NCI-H2196 (cell line): ENCODE measurements around the gene DCXR.

Experiments used
- DNase-seq: peaks from one replicate; lab custom pipeline; 2025; ENCODE audit not compliant: unreplicated experiment; lab: John Stamatoyannopoulos, UW

The DCXR gene

DNA sequence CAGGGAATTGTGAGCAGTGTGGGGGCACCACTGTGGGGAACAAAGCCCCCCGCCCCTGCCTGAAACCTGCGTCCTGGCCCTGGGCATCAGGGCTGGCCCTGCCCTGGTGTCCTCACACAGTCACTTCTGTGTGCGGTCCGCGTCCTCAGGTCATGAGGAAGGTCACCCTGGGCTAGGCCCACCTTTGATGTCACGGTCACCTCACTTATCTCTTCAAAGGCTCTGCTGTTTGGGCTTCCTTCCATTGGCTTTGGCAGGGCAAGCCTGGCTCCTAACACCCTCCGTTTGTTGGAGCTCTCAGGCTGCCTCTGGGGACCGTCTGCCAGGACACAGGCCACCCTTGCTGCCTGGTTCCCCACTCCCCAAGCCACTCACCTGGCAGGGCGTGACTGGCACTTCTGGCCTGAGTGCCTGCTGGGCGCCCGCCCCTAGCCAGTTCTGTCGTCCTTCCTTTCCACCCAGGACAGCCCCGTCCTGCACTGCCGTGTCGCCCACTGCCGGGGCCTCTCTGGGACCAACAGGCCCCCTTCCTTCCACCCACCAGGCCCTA lies 23.6 kb downstream of the DCXR start:
- DNase-seq: no peak

DNA sequence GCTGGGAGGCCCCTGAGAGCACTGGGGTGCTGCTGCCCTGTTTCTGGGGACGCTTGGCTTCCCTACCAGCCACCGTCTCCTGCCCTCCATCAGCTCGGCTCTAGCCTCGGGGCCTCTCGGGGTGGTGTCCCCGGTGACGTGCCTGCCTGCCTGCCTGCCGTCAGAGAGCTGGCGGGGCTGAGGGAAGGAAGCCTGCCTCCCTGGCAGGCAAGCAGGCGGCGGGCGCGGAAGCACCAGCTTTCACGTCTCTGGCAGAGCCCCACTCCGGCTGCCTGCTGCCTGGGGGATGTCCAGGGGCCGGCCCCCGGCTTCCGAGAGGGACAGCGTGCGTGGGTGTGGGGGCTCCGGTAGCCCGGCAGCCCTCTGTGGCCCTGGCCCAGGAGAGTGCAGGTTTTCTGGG lies 24.2 kb downstream of the DCXR start:
- no peak for DNase-seq

DNA sequence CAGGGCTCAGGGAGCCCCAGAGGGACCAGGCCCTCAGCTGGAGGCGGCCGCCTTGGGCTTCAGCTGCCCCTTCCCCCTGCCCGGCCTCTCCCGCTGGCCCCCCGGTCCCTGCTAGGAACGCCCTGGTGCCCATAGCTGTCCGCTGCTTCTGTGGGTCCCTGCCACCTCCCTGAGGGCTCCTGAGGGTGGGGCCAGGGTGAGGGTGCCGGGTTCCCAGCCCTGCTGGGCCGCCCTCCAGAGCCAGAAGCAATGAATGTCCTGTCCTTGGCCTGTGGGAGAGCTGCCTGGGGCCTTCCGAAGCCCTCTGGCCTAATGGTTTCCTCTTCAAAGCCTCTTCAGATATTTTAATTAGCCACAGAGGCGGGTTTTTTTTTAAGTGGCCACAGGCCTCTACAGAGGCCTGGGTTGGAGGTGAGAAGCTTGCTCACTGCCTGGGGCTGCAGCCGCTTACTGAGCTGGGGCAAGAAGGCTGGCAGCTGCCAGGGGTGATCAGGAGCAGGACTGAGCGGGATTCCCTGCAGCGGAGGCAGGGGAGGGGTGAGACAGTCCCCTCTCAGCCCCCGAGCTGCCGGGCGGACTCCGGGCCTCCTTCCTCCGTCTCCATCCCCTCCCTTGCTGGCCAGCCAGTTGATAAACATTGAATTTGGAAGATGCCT lies 24.7 kb downstream of the DCXR start:
- DNase-seq: peak; percentile 64

DNA sequence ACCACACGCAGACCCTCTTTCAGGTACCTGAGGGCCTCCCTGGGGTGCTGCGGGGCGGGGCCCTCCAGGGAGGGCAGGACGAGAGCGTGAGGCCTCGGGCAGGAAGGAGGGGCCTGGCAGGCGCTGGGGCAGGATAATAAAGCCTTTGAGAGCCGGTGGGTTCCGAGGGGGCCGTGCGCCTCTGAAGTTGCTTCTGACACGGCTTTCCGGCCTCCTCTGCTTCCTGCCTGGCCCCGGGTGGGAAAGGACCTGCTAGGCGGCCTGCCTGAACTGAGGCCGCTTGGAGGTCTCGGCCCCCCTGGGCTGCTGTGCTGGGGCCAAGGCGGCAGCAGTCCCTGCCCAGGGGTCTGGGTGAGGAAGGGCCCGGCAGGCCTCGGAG lies 25.2 kb downstream of the DCXR start:
- DNase-seq: no peak

DNA sequence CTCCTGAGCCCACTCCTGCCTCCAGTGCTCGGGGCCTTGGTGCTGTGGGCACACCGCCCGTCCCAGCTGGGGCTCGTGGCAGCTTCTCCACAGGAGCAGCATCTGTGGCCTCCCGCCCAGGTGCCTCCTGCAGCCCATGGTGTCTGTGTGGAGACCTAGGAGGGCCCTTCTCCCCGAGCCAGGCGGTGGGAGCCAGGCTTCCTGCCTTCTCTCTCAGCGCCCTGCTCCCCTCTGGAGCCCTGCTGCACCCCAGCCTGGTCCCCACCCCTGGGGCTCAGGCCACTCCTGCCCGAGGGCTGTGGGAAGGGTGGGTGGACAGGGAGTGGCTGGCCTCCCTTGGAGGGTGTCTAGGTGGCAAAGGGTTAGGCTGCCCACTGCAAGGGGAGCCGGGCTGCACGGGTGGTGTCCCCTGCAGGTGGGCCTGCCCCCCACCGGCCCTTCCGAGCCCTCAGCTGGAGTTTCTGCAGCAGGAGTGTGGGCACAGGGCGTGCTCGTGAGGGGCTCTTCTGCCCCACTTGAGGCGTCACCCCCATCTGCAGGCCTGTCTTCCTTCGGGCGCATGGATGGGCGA lies 25.8 kb downstream of the DCXR start:
- no peak for DNase-seq

DNA sequence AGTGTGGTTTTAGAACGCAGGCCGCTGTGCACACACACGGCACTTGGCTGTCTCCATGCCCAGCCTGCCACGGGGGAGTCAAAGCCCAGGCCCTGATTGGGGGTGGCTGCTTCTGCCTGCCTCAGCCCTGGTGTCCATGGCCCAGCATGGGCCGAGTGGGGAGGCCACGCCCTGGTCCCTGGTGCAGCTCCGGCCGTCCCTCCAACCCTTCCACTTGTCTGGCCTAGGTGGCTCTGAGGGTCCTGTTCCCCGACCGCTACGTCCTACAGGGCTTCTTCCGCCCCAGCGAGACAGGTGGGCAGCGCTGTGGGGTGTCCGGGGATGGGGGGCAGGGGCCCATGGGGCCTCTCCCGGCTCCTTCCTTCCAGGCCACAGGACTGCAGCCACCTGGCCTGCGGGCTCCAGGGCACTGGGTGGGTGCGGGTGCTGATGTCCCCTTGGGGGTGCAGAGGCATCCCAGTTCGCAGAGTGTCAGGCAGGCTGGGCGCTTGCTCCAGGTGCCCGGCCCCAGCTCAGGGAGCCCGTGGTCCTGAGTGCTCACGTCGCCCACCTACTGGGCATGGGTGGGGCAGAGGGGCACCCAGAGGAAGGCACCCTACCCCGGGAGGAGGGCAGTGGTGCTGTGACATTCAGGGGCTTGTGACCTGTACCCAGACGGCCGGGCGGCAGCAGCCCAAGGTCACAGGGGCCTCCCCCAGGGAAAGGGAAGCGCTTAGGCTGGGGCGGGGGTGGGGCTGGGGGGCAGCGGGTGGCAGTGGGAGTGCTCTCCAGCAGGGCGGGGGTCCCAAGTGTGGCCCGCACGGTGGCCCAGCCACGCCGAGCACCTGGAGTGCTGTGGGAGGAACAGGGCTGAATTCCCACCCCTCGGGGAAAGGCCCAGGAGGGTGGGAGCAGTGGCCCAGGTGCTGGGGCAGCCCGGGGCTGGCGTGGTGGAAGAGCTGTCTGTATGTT lies 26.6 kb downstream of the DCXR start:
- no peak for DNase-seq

DNA sequence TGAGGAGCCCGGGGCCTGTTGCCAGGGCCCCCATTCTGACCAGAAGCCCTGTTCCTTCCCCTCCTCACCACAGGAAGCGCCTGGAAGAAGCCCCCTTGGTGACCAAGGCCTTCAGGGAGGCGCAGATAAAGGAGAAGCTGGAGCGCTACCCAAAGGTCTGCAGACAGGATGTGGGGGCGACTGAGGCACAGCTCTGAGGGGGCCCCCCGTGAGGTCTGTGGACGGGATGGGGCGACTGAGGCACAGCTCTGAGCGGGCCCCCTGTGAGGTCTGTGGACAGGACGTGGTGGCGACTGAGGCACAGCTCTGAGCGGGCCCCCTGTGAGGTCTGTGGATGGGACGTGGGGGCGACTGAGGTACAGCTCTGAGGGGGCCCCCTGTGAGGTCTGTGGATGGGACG lies 28.1 kb downstream of the DCXR start:
- no peak for DNase-seq

DNA sequence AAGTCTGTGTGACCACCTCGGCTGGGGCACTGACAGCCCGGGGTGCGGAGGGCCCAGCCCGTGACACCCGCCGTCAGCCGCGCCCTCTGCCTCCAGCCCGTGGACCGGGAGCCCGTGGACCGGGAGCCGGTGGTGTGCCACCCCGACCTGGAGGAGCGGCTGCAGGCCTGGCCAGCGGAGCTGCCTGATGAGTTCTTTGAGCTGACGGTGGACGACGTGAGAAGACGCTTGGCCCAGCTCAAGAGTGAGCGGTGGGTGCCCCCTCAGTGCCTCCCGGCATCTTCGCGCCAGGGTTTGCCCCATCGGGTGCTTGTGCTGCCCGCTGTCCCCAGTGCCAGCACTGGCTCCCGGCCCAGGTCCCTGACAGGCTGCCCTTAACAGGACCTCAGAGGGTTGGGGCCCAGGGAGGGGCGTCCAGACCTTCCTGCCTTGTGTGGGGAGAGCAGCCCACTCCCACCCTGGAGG lies 28.5 kb downstream of the DCXR start:
- no peak for DNase-seq

DNA sequence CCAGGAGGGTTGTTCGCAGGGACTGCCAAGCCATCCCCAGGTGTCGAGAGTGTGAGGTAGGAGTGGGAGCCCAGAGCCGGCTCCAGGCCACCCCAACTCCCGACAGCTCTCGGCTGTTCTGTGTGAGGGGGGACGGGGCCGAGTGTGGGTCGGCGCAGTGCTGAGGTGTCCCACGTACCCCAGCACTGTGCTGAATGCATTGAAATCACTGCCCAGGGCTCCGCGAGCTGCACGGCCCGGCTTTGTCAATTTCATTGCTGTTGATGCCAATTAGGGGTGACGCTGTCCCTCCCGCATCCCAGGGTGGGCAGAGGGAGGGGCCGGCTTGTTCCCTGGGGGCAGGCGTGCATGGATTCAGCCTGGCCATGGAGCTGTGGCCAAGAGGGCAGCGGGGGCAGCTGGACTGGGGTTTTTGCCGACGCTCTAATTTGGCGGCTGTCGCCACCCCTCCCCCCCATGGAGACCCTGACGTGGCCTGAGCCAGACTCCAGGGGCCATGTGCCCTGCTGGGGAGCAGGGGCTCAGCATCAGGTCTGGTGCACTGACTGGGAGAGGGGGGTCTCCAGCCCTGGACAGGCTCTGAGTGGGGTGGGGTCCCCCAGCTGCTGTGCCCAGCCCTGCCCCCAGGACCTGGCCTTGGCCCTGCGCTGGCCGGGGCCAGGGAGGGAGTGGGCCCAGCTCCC lies 29.1 kb downstream of the DCXR start:
- DNase-seq: no peak

DNA sequence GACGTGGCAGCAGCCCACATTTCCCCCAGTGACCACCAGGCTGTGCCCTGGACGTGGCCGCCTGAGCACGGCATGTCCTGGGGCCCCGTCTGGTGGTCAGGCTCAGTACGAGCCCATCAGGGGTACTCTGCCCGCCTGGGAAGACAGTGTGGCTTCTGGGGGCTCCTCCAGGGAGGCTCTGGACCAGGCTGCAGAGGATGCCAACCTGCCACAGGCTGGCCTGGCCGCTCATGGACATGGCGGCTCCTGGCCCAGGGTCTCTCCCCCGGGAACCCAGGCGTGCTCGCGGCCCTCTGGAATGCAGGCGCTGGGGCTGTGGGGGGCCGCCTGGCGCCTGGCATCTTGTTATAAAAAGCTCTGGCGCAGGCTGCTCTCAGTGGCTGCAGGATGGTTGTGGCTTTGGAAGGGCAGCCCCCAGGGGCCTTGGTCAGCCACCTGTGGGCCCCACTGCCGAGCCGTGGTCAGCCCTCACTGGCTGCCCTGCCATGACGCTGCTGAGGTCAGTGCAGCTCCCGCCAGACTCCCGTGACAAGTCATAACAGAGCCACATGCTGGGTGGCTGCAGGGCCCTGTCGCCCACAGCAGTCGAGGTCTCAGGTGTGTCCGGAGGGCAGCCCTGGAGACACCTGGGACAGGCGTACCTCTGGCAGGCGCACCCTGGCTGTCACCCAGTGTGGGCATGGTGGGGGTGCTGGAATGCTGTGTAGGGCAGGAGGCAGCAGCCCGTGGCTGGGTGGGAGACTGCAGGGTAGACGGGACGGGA lies 29.8 kb downstream of the DCXR start:
- DNase-seq: no peak

DNA sequence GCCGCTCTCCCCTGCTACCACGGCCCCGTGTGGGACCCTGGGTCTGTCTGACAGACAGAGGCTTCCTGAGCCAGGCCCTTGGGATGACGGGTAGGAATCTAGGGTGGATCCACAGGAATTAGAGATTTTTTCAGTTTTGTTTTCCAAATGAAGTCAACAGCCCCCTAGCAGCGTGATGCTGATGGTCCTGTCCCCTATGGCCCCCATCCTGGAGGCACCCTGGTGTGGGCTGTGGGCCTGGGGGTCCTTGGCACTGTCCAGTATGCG lies 30.3 kb downstream of the DCXR start:
- no peak for DNase-seq

DNA sequence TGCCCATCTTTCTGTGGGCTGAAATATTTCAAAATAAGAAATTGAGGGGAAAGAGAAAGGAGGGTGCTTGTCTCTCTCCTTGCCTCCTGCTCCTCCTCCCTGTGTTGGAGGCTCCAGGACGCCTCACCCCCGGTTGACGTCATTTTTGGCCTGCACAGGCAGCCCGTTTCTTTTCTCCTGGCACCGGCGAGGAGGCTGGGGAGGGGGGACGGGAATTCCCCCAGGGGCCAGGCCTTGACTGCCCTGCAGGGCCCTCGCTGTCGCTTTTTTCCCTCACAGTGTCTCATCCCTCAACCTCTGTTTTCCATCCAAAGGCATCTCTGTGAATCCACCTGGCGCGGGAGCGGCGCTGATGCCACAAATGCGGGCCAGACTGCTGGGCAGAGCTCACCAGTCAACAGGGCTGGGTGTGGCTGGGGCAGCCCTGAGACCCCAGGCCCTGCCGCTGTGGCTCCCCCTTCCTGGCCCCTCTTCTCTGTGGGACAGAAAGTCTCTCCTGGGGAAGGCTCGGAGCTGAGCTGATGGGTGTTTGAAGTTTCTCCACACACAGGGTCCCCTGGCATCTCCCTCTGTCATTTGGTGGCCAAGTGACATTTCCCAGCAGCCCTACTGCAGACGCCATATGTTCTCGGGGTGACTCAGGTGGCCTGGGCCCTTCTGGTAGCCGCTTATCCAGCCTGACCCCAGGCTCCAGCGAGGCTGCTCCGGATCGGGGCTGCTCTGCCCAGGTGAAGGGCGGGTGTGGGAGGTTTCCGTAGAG lies 30.8 kb downstream of the DCXR start:
- no peak for DNase-seq

DNA sequence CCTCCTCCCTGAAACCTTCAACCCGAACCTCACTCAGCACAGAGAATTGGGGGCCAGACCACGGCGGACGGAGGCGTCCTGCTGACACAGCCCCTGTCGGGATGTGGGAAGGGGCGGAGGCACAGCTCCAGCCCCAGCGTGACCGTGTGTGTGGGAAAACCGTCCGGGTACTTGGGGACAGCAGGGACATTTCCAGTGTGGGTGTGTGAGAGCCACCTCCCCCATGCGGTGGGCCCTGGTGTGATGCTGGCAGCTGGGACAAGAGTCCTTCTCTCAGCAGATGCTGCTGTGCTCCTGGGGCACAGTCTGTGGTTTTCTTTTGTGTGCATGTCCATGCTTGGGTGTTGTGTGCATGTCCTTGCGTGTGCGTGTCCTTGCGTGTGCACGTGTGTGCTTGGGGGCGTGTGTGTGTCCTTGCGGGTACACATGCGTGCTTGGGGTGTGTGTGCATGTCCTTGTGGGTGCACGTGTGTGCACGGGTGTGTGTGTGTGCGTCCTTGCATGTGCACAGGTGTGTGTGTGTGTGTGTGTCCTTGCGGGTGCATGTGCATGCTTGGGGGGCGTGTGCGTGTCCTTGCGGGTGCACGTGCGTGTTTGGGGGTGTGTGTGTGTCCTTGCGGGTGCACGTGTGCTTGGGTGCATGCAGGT lies 31.7 kb downstream of the DCXR start:
- DNase-seq: no peak

DNA sequence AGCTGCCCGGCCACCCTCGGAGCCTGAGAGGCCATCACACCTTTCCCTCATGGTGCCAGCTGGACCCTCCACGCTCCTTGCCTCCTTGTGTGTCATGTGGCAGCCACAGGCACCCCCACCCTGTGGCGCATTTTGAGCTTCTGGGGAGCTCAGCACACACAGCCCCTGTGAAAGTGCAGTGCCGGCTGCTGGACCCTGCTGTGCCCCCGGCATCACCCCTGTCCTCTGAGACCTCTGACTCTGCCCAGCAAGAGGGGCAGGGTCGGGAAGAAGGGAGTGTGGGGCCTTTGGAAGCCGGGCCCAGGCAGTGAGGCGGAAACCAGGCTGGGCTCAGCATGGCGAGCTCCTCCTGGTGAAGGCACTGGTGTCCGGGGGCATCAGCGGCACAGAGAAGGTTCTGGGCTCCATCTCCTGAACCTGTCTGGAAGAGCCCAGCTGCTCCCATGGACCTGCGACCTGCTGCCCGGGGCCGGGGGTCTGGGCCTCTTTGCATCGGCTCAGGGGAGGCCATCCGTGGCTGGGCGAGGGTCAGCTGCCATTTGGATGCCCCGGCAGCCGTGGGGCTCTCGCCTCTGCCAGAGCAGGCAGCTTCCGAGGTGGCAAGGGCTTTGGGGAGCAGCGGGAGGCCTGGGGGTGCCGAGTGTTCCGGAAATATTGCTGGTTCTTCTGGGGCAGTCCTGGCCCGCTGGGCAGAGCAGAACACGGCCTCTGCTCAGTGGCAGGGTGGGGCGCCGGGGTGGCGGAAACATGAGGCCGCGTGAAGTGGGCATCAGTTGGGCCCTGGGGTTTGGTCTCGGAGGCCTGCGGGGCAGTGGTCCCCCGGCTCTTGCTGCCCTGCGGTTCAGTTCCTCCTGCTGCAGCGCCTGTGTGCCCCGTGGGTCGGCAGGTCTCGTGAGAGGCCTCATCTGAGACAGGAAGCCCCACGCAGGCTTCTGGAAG lies 32.7 kb downstream of the DCXR start:
- DNase-seq: no peak

DNA sequence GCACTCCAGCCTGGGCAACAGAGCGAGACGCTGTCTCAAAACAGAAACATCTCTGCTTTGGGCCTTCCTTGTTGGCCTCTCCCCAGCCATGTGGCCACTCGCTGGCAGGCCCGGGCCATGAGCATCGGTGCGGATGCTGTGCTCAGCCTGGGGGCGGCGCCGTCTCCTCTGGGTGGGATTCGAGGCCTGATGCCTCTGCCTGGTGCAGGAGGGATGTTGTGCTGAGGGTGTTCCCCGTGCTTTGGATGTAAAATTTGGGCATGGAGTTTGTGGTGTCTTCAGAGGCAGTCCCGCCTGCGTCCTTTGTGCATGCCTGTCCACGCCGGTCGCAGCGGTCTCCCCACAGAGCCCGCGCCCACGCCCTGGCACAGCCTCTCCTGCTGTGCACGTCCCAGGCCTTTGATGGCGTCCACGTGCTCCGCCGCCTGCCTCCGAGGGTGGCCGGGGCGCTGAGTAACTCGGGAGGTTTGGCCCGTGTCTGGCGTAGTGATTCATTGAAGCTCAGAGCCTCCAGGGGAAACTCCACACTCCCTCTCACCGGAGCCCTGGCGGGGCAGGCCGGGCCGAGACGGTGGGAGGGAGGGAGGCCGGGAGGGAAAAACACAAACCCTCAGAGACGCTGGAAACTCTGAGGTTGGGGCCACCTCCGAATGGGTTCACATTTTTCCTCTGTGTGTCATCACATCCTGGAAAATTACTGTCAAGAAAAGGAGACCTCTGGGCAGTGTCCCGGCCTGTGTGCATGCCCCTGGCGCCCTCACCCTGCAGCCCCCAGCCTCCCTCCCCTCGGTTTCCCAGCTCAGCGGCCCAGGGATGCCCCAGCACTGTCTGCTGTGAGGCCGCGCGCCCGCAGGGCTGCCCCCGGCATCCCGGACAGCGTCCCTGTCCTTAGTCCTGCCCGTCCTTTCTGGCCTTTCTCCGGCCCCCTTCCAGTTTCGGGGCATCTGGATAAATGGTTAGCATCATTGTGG lies 33.8 kb downstream of the DCXR start:
- no peak for DNase-seq

DNA sequence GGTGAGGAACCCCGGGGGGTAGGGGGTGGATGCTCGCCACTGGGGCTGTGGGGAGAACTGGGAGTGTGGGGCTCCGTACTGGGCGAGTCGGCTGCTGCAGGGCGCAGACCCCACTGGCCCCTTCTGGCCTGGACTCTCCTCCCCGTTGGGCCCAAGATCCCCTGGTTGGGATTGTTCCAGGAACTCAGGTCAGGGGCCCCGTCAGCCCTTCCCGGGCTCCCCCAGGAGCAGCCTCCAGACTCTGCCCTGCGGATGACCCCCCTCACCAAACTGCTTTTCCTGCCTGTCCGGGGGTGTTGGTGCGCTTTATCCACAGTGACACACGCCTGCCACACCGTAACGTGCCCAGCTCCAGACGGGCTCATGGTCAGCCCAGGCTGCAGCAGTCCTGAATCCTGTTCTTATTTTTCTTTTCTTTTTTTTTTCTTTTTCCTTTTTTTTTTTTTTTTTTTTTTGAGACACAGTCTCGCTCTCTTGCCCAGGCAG lies 35.9 kb downstream of the DCXR start:
- no peak for DNase-seq
